ENCODE data around the gene CLTCL1.

Gene CLTCL1

GRCh38 chr22:19239464-19239863, 52.1 kb downstream of the CLTCL1 start:
- H3K27me3 ChIP-seq: no peaks in the 10 kb centered on the region
- peaks cover 42 to 44% of the 10 kb centered on the region in 2 experiments for H3K4me1 ChIP-seq (ENCODE audit: control insufficient read depth in 1 of 2, insufficient read depth in 1 of 2, low read depth in 1 of 2, low read length in 1 of 2)
- H3K4me3 ChIP-seq (ENCODE audit: low read depth in 1 of 2, low read length in 1 of 2): no peak overlapping the region
- peak overlapping the region; percentile 13 for H3K27ac ChIP-seq
- H3K36me3 ChIP-seq: peaks cover 44% of the 10 kb centered on the region
- TF ChIP-seq, protein P1, sequence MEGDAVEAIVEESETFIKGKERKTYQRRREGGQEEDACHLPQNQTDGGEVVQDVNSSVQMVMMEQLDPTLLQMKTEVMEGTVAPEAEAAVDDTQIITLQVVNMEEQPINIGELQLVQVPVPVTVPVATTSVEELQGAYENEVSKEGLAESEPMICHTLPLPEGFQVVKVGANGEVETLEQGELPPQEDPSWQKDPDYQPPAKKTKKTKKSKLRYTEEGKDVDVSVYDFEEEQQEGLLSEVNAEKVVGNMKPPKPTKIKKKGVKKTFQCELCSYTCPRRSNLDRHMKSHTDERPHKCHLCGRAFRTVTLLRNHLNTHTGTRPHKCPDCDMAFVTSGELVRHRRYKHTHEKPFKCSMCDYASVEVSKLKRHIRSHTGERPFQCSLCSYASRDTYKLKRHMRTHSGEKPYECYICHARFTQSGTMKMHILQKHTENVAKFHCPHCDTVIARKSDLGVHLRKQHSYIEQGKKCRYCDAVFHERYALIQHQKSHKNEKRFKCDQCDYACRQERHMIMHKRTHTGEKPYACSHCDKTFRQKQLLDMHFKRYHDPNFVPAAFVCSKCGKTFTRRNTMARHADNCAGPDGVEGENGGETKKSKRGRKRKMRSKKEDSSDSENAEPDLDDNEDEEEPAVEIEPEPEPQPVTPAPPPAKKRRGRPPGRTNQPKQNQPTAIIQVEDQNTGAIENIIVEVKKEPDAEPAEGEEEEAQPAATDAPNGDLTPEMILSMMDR (IDR thresholded peaks at IDR 0.05): no peak
- no peaks in the 10 kb centered on the region for H3K9me3 ChIP-seq

DNA sequence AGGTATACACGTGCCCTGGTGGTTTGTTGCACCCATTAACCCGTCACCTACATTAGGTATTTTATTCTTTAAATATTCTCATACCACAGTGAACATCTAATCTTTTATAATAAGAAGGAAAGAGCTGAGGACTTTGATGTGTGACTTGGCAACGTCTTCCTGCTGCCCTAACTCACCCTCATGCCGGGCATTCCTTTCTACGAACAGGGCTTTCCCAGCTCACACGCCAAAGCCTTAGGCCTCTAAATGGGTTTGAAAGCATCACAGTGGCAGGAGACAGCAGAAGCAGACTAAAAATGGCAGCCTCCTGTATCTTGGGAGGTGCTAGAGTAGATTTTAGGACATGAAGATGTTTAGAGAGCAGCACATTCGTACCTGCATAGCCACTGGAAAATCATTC, 52.6 kb downstream of the CLTCL1 start:
- TF ChIP-seq, protein P1 (IDR thresholded peaks at IDR 0.05): no peak
- peak overlapping the region; percentile 13 for H3K27ac ChIP-seq
- peaks cover 49% of the 10 kb centered on the region for H3K36me3 ChIP-seq

DNA sequence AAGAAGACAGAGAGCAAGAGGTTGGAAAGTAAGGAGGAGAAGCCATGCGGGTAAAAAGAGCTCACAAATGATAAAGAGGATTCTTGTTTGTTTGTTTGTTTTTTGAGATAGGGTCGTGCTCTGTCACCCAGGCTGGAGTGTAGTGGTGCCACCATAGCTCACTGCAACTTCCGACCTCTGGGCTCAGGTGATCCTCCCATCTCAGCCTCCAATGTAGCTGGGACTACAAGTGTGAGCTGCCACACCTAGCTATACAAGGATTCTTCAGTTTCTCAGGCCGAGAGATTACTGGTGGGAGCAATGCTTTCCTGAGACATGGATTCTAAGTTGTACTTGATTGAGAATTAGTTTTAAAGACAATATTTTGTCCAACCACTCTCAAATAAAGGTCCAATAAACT, 55.6 kb downstream of the CLTCL1 start:
- TF ChIP-seq, protein P1 (IDR thresholded peaks at IDR 0.05): no peak
- no peaks in the 10 kb centered on the region for H3K27me3 ChIP-seq
- peaks cover 7 to 9% of the 10 kb centered on the region in 2 experiments for H3K4me1 ChIP-seq (ENCODE audit: control insufficient read depth in 1 of 2, insufficient read depth in 1 of 2, low read depth in 1 of 2, low read length in 1 of 2)
- H3K36me3 ChIP-seq: peaks cover 79% of the 10 kb centered on the region
- H3K4me3 ChIP-seq (ENCODE audit: low read depth in 1 of 2, low read length in 1 of 2): no peak overlapping the region
- H3K27ac ChIP-seq: no peak overlapping the region
- no peaks in the 10 kb centered on the region for H3K9me3 ChIP-seq

More for the DNA sequence above, 52.6 kb downstream of the CLTCL1 start:
- no peaks in the 10 kb centered on the region for H3K9me3 ChIP-seq
- H3K27me3 ChIP-seq: no peaks in the 10 kb centered on the region
- H3K4me1 ChIP-seq (ENCODE audit: control insufficient read depth in 1 of 2, insufficient read depth in 1 of 2, low read depth in 1 of 2, low read length in 1 of 2): peaks cover 36 to 39% of the 10 kb centered on the region in 2 experiments
- no peak overlapping the region for H3K4me3 ChIP-seq (ENCODE audit: low read depth in 1 of 2, low read length in 1 of 2)

- no peaks in the 10 kb centered on the region for H3K9me3 ChIP-seq
- H3K4me1 ChIP-seq (ENCODE audit: control insufficient read depth in 1 of 2, insufficient read depth in 1 of 2, low read depth in 1 of 2, low read length in 1 of 2): no peaks in the 10 kb centered on the region
- H3K36me3 ChIP-seq: peaks cover 90% of the 10 kb centered on the region
- H3K27ac ChIP-seq: no peak overlapping the region
- no peak overlapping the region for H3K4me3 ChIP-seq (ENCODE audit: low read depth in 1 of 2, low read length in 1 of 2)
- H3K27me3 ChIP-seq: no peaks in the 10 kb centered on the region
- TF ChIP-seq, protein P1 (IDR thresholded peaks at IDR 0.05): no peak
Observed at GRCh38 chr22:19234126-19234896, 57.2 kb downstream of the CLTCL1 start.

GRCh38 chr22:19233189-19233661, 58.3 kb downstream of the CLTCL1 start:
- TF ChIP-seq, protein P1 (IDR thresholded peaks at IDR 0.05): no peak
- peaks cover 90% of the 10 kb centered on the region for H3K36me3 ChIP-seq
- H3K4me3 ChIP-seq (ENCODE audit: low read depth in 1 of 2, low read length in 1 of 2): no peak overlapping the region

More at GRCh38 chr22:19233189-19233661, 58.3 kb downstream of the CLTCL1 start:
- Histone ChIP-seq H3K4me1 (ENCODE audit: control insufficient read depth in 1 of 2, insufficient read depth in 1 of 2, low read depth in 1 of 2, low read length in 1 of 2) (no peaks in the 10 kb centered on the region), H3K9me3 (no peaks in the 10 kb centered on the region), H3K27ac (no peak overlapping the region), H3K27me3 (no peaks in the 10 kb centered on the region)

Measured in neutrophil (primary cell).